Fibroblast of villous mesenchyme (primary cell): ENCODE results near the gene TPP1. TPM values are rescaled to one million over a fixed set of nuclear protein-coding genes. Genes with fewer than 3 reads are reported as not detected.
A peak's percentile ranks its signal among the peaks of the same experiment; 100 is the strongest.

Source experiments
- DNase-seq: peaks from one replicate; pipeline ENCODE4 v3.0.0-alpha.2; 2010; ENCODE audit warnings: low read depth
- H3K4me3 ChIP-seq: 2 replicates; pipeline ENCODE4 v1.5.1; 2011; ENCODE audit warnings: low read depth, mild to moderate bottlenecking, low read length
- total RNA-seq: library from RNA; depleted of rRNA; stranded (reverse); fragments of >200 nt; gene quantifications from 2 replicates; pipeline ENCODE4 v1.2.3, GENCODE V29; 2012
- TF ChIP-seq, protein P1 (sequence below): IDR thresholded peaks from 2 replicates; pipeline ENCODE4 v1.5.1; 2012; ENCODE audit warnings: low read depth, mild to moderate bottlenecking, low read length; ENCODE audit not compliant: insufficient read depth

Gene TPP1
- total RNA-seq = 98.4 and 110 TPM in 2 replicates

DNA sequence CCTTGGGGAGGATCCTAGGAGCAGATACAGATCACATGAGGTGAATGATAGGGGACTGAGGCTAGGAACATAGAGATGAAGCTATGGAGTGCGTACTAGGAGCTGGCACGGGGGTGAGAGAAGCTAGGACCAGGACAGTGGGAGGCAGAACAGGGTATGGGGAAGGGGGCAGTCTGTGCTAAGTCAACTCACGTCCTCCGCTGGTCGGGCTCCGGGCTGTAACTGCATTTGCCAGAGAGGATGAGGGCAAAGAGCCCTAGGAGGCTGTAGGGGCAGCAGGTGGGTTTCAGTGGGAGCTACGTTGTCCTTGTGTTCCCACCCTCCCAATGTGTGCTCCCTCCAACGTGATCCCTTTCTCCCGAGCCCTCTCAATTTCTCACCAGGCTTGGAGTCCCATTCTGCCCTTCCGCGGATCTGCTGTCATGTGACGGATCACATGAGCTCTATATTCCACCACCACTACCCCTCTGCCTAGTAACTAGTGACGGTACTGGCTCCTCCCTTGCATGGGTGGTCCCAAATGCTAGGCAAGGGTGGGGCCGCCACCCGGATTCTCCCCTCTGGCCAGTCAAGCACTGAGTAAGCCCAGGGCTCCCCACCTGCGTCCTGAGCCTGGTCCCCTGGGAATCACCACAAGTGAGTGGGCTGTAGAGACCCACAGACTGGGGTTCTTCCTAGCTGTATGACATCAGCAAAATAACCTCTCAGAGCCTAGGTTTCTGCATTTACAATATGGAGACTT lies at the start of gene TPP1:
Gene TPP1 (minus strand): TSS at position 419 of the 742 bp plus-strand sequence. CDS start 22 bp downstream, at position 397.
- DNase-seq = peak; percentile 96
- TF ChIP-seq, protein P1, sequence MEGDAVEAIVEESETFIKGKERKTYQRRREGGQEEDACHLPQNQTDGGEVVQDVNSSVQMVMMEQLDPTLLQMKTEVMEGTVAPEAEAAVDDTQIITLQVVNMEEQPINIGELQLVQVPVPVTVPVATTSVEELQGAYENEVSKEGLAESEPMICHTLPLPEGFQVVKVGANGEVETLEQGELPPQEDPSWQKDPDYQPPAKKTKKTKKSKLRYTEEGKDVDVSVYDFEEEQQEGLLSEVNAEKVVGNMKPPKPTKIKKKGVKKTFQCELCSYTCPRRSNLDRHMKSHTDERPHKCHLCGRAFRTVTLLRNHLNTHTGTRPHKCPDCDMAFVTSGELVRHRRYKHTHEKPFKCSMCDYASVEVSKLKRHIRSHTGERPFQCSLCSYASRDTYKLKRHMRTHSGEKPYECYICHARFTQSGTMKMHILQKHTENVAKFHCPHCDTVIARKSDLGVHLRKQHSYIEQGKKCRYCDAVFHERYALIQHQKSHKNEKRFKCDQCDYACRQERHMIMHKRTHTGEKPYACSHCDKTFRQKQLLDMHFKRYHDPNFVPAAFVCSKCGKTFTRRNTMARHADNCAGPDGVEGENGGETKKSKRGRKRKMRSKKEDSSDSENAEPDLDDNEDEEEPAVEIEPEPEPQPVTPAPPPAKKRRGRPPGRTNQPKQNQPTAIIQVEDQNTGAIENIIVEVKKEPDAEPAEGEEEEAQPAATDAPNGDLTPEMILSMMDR = no peak
- H3K4me3 ChIP-seq = peak within 1 kb of the TSS; percentile 99

DNA sequence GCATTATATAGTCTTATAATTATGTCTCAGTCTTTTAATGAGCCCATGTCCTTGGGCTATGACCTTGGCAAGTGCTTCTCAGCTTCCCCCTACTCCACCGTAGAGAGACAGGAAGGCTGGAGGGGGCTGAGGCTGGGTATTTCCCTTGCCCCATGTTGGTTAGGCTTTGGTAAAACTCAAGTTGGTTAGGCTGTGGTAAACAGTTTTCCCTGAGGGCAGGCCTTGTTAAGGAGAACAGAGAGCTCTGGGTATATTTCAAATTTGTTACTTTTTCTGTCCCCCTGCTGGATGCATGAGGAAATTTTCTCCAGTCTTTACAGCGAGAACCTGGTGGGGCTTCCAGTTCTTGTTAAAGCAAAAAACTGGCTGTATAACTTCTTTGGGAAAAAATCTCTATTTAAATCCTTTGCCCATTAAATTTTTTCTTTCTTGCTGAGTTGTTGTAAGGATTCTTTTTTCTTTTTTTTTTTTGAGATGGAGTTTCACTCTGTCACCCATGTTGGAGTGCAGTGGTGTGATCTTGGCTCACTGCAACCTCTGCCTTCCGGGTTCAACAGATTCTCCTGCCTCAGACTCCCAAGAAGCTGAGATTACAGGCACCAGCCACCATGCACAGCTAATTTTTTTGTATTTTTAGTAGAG lies 48.6 kb upstream of the TPP1 start:
- H3K4me3 ChIP-seq = no peak overlapping the region
- DNase-seq = peak; percentile 58

DNA sequence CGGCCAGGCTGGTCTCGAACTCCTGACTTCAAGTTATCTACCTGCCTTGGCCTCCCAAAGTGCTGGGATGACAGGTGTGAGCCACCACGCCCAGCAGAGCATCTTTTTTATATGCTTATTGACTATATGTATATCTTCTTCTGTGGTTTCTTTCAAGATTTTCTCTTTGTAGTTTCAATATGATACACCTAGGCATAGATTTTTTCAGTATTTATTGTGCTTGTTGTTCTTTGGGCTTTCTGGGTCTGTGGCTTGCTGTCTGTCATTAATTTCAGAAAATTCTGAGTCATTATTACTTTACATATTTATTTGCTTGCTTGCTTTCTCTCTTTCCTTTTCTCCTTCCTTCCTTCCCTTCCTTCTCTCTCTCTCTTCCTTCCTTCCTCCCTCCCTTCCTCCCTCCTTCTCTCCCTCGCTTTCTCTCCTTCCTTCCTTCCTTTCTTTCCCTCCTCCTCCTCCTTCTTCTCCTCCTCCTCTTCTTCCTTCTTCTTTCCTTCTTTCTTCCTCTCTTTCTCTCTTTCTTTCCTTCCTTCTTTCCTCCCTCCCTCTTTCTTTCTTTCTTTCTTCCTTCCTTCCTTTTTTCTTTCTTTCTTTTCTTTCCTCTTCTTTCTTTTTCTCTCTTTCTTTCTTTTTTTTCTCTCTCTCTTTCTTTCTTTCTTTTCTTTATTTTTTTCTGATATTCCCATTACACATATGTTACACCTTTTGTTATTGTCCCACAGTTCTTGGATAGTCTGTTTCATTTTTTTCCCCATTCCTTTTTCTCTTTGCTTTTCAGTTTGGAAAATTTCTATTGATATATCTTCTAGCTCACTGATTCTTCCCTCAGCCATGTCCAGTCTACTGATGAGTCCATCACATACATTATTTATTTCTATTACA lies 47.3 kb upstream of the TPP1 start:
- H3K4me3 ChIP-seq = no peak overlapping the region
- TF ChIP-seq, protein P1 = no peak
- DNase-seq = no peak

More for the DNA sequence above, 48.6 kb upstream of the TPP1 start:
- TF ChIP-seq, protein P1 = peak; percentile 69

- TF ChIP-seq, protein P1 = no peak
- no peak for DNase-seq
- H3K4me3 ChIP-seq = no peak overlapping the region
These were observed 45.3 kb upstream of the TPP1 start for GRCh38 chr11:6664551-6664950.

DNA sequence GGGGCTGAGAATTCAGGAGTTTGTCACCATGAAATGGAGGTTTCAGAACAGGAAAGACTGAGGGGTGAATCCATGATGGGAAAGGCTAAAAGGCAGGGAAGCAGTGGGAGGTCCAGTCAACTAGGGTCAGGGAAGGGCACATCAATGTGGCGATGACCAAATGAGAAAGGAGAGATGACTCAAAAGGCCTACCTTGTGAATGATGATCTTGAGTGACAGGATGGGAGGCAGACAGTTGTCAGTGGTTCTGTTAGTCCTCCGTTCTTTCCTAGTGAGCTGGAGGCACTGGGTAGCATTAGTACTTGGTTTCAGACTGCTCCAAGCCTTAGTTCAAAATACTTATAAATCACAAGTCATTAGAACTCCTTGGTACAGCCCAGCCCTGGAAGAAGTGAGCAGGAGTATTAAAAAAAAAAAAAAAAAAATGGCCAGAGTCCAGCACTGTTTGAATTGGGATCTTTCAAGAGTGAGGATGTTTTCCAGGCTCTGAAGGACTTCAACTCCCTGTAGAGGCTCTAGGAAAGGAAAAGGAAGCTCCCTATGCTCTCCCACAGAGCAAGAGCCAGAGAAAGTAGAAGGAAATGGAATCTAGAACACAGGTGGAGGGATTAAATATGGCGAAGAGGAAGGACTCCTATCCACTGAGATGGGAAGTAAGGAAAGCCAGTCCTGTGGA lies 44.7 kb upstream of the TPP1 start:
- no peak overlapping the region for H3K4me3 ChIP-seq
- DNase-seq = peak; percentile 29
- TF ChIP-seq, protein P1 = no peak

DNA sequence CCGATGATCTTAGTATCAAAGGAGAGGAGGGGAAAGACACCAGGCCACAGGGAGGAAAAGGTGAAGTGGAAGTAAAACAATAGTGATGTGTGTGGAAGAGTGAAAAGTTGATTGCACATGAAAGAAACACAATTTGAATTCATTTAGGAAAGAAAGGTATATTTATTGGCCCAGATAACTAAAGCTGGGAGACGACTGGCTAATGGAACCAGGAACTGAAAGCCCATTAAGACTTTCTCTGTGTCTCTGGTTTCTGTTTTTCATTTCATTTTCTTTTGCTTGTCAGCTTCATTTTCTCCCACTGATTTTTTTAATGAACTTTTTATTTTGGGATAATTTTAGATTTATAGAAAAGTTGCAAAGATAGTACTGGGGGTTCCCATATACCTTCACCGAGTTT lies 41.5 kb upstream of the TPP1 start:
- no peak overlapping the region for H3K4me3 ChIP-seq
- no peak for DNase-seq
- TF ChIP-seq, protein P1 = no peak
